Measurements from ENCODE around the gene NAMPT. TPM values are rescaled to one million over a fixed set of nuclear protein-coding genes. Genes with fewer than 3 reads are reported as not detected.

Gene NAMPT
- total RNA-seq, 1 experiment from 2014 or later: 66.0 TPM

DNA sequence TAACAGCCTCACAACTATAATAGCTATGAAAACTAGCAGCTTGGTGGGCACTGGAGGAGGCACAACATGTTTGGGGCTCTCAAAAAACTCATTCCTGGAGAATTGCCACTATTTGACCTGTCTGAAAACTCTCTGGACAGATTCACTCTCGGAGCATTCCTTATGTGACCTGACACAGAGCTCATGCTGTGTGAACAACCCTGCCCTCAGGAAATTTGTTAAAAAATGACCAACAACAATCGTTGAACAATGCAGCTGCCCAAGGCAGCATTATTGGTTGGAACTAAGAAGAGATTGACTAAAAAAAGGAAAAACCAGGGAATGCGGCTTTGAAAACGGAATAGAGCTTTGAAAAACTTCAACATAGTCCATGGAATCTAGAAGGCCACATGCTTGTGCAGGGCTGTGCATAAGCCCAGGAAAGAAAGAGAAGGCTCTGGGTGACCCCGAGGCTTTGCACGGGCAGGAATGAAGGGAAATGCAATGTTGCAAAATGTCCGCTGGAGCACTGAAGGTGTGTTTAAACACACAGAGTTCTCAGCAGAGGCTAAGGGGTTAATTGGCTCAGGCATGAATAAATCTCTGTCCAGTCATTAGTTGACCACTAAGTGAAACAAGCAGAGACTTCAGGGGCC is 52.8 kb downstream of the NAMPT start:
- BruUV-seq (replicated peaks): no TSS peak
- H3K9me2 ChIP-seq (replicated peaks; ENCODE audit: low read length): no peaks in the 10 kb centered on the region
- intact Hi-C loops (cut with micrococcal nuclease): no loop called here
- ChIA-PET POLR2A (ENCODE audit: unreplicated experiment) (no interaction called here), CTCF (no interaction called here)
- no peaks in the 10 kb centered on the region for H3K9me3 ChIP-seq (ENCODE audit: low read length)
- no peak overlapping the region for H2AFZ ChIP-seq (ENCODE audit: low read length)
- ATAC-seq (no peak), DNase-seq (no peak)
- no peaks in the 10 kb centered on the region for H3K79me2 ChIP-seq (ENCODE audit: low read length)
- no peaks in the 10 kb centered on the region; the same call in 1 of the 2 replicates for H3K4me1 ChIP-seq (ENCODE audit: insufficient read depth, low read length)
- TF ChIP-seq EZH2 (IDR thresholded peaks at IDR 0.05; ENCODE audit: low read length, unreplicated experiment): no peak
- no peak overlapping the region for H3K4me2 ChIP-seq (ENCODE audit: low read length)
- H3K9ac ChIP-seq (ENCODE audit: low read length): no peak overlapping the region
- H3K4me3 ChIP-seq (ENCODE audit: low read length): no peak overlapping the region
- H3K27ac ChIP-seq (ENCODE audit: low read length): no peak overlapping the region
- H3K27me3 ChIP-seq (ENCODE audit: low read length): no peaks in the 10 kb centered on the region
- no peaks in the 10 kb centered on the region for H3F3A ChIP-seq (ENCODE audit: low read length, unreplicated experiment)
- no peaks in the 10 kb centered on the region for H4K20me1 ChIP-seq (ENCODE audit: low read length)
- no peaks in the 10 kb centered on the region for H3K36me3 ChIP-seq (ENCODE audit: low read depth, low read length)

GRCh38 chr7:106225856-106226255 is 58.9 kb downstream of the NAMPT start:
- Histone ChIP-seq H3K9ac (ENCODE audit: low read length) (no peak overlapping the region), H3K9me3 (ENCODE audit: low read length) (no peaks in the 10 kb centered on the region), H3K27ac (ENCODE audit: low read length) (no peak overlapping the region), H2AFZ (ENCODE audit: low read length) (no peak overlapping the region), H3K9me2 (replicated peaks; ENCODE audit: low read length) (no peaks in the 10 kb centered on the region), H3K4me3 (ENCODE audit: low read length) (no peak overlapping the region), H3K4me1 (ENCODE audit: insufficient read depth, low read length) (peaks cover 15% of the 10 kb centered on the region), H3K36me3 (ENCODE audit: low read depth, low read length) (no peaks in the 10 kb centered on the region), H3K79me2 (ENCODE audit: low read length) (no peaks in the 10 kb centered on the region), H3F3A (ENCODE audit: low read length, unreplicated experiment) (no peaks in the 10 kb centered on the region), H3K4me2 (ENCODE audit: low read length) (peak overlapping the region; percentile 5; the same call in 1 of the 2 replicates), H4K20me1 (ENCODE audit: low read length) (no peaks in the 10 kb centered on the region), H3K27me3 (ENCODE audit: low read length) (no peaks in the 10 kb centered on the region)
- CTCF ChIA-PET: interaction anchor here (0.7 to 0.9 kb wide), 2 partner anchors 549 to 636 kb away, joined by 8 to 14 read pairs; no protein-coding TSS in a partner anchor
- ATAC-seq (peak; percentile 47), DNase-seq (peak; percentile 50)
- intact Hi-C loops (cut with micrococcal nuclease): loop anchor here (1.0 kb wide), 1 partner anchor 9 kb away; no protein-coding TSS in a partner anchor
- TF ChIP-seq EZH2phosphoT487 (IDR thresholded peaks at IDR 0.05; ENCODE audit: borderline replicate concordance, low read length) (no peak), EZH2 (IDR thresholded peaks at IDR 0.05; ENCODE audit: low read length, unreplicated experiment) (no peak), CTCF (conservative IDR thresholded peaks at IDR 0.05; ENCODE audit: low read depth, low read length) (no peak)
- POLR2A ChIA-PET (ENCODE audit: unreplicated experiment): no interaction called here
- BruUV-seq (replicated peaks): no TSS peak

- no peaks in the 10 kb centered on the region for H3K27me3 ChIP-seq (ENCODE audit: low read length)
- H2AFZ ChIP-seq (ENCODE audit: low read length): no peak overlapping the region
- H4K20me1 ChIP-seq (ENCODE audit: low read length): no peaks in the 10 kb centered on the region
- TF ChIP-seq EZH2 (IDR thresholded peaks at IDR 0.05; ENCODE audit: low read length, unreplicated experiment) (no peak), EZH2phosphoT487 (IDR thresholded peaks at IDR 0.05; ENCODE audit: borderline replicate concordance, low read length) (no peak), CTCF (conservative IDR thresholded peaks at IDR 0.05; ENCODE audit: low read depth, low read length) (no peak)
- no peak for DNase-seq
- no peaks in the 10 kb centered on the region for H3K9me3 ChIP-seq (ENCODE audit: low read length)
- no peak overlapping the region for H3K27ac ChIP-seq (ENCODE audit: low read length)
- POLR2A ChIA-PET (ENCODE audit: unreplicated experiment): no interaction called here
- no peaks in the 10 kb centered on the region for H3K9me2 ChIP-seq (replicated peaks; ENCODE audit: low read length)
- CTCF ChIA-PET: interaction anchor here (0.9 kb wide), 1 partner anchor 635 kb away, joined by 14 read pairs; no protein-coding TSS in a partner anchor
- intact Hi-C loops (cut with micrococcal nuclease): loop anchor here (1.0 kb wide), 1 partner anchor 7 kb away; no protein-coding TSS in a partner anchor
- no peak overlapping the region for H3K9ac ChIP-seq (ENCODE audit: low read length)
- no peaks in the 10 kb centered on the region for H3K79me2 ChIP-seq (ENCODE audit: low read length)
- H3K36me3 ChIP-seq (ENCODE audit: low read depth, low read length): no peaks in the 10 kb centered on the region
- no peak overlapping the region for H3K4me3 ChIP-seq (ENCODE audit: low read length)
- BruUV-seq (replicated peaks): no TSS peak
- no peak for ATAC-seq
- no peaks in the 10 kb centered on the region for H3F3A ChIP-seq (ENCODE audit: low read length, unreplicated experiment)
- H3K4me2 ChIP-seq (ENCODE audit: low read length): no peak overlapping the region
- peaks cover 15% of the 10 kb centered on the region for H3K4me1 ChIP-seq (ENCODE audit: insufficient read depth, low read length)
Measured at GRCh38 chr7:106224797-106225196, 60.0 kb downstream of the NAMPT start.

All from PC-3 (cell line).